Myocyte (in vitro differentiated cells): ENCODE measurements around the gene SDK1. TPM values are rescaled to one million over a fixed set of nuclear protein-coding genes. Genes with fewer than 3 reads are reported as not detected.
A peak's percentile ranks its signal among the peaks of the same experiment; 100 is the strongest.

ENCODE experiments used
- DNase-seq: peaks from one replicate; pipeline ENCODE4 v3.0.0-alpha.2; 2012; ENCODE audit warnings: low read depth
- polyA plus RNA-seq: library from polyadenylated mRNA; unstranded; fragments of >200 nt; gene quantifications from one replicate; pipeline ENCODE4 v1.2.1, GENCODE V29; 2012; ENCODE audit warnings: missing spikeins
- total RNA-seq: library from RNA; depleted of rRNA; stranded (reverse); fragments of >200 nt; gene quantifications from 2 replicates; pipeline ENCODE4 v1.2.3, GENCODE V29; 2014

SDK1 gene
- 1.9 and 2.8 TPM in 2 replicates for total RNA-seq
- polyA plus RNA-seq: 2.3 TPM

- peak; percentile 96 for DNase-seq
These were observed at the start of gene SDK1 for GRCh38 chr7:3300651-3301448. TSS of gene SDK1 (plus strand) at chr7:3301252. CDS start at chr7:3301587, 335 bp downstream.

- DNase-seq: no peak
These were observed 46.3 kb upstream of the SDK1 start for GRCh38 chr7:3254718-3255117.

GRCh38 chr7:3259711-3260400, 41.2 kb upstream of the SDK1 start:
- DNase-seq: peak; percentile 71

GRCh38 chr7:3260401-3260715, 40.7 kb upstream of the SDK1 start:
- DNase-seq: peak; percentile 82

- no peak for DNase-seq
These were observed 36.2 kb upstream of the SDK1 start for GRCh38 chr7:3264693-3265339.

GRCh38 chr7:3265388-3265787, 35.7 kb upstream of the SDK1 start:
- no peak for DNase-seq

GRCh38 chr7:3266240-3266639, 34.8 kb upstream of the SDK1 start:
- DNase-seq: no peak

- DNase-seq: peak; percentile 95
These were observed 32.9 kb upstream of the SDK1 start for GRCh38 chr7:3267966-3268690.

- DNase-seq: no peak
These were observed 30.7 kb upstream of the SDK1 start for GRCh38 chr7:3270362-3270761.

- DNase-seq: no peak
These were observed 29.8 kb upstream of the SDK1 start for GRCh38 chr7:3271298-3271697.

- peak; percentile 94 for DNase-seq
These were observed 28.3 kb upstream of the SDK1 start for GRCh38 chr7:3272691-3273141.

GRCh38 chr7:3274131-3274530, 26.9 kb upstream of the SDK1 start:
- DNase-seq: no peak

- peak; percentile 76 for DNase-seq
These were observed 23.2 kb upstream of the SDK1 start for GRCh38 chr7:3277604-3278572.

GRCh38 chr7:3279147-3279818, 21.8 kb upstream of the SDK1 start:
- no peak for DNase-seq

- no peak for DNase-seq
These were observed 20.6 kb upstream of the SDK1 start for GRCh38 chr7:3280445-3280844.

GRCh38 chr7:3280946-3281656, 20.0 kb upstream of the SDK1 start:
- no peak for DNase-seq

GRCh38 chr7:3282457-3282856, 18.6 kb upstream of the SDK1 start:
- DNase-seq: peak; percentile 59

GRCh38 chr7:3283130-3283704, 17.8 kb upstream of the SDK1 start:
- DNase-seq: no peak

GRCh38 chr7:3285652-3286051, 15.4 kb upstream of the SDK1 start:
- DNase-seq: no peak
